B cell (primary cell): ENCODE results near the gene TSPAN10. TPM values are rescaled to one million over a fixed set of nuclear protein-coding genes. Genes with fewer than 3 reads are reported as not detected.

Source experiments
- ATAC-seq: fragments of 200-7000 bp; cut with Tn5 transposase; one replicate; pipeline ENCODE4 v1.10.0; 2021; ENCODE audit warnings: low read depth, mild to moderate bottlenecking, moderate number of reproducible peaks, moderate library complexity
- CTCF ChIA-PET: fragments of 350-600 bp; sonication (Branson Sonifier 250); formaldehyde crosslinking; loops from one replicate; lab custom pipeline; 2021; ENCODE audit warnings: antibody characterized with exemption, inconsistent platforms; lab: Charles Lee
- POLR2A ChIA-PET: fragments of 350-600 bp; sonication (Branson Sonifier 250); formaldehyde crosslinking; loops from one replicate; lab custom pipeline; 2021; ENCODE audit warnings: antibody characterized with exemption; lab: Charles Lee
- DNase-seq: peaks from one replicate; pipeline ENCODE4 v3.0.0; 2013
- H2AFZ ChIP-seq: 2 replicates; pipeline ENCODE4 v1.6.1; 2012; ENCODE audit warnings: mild to moderate bottlenecking, low read depth, low read length; ENCODE audit not compliant: insufficient read depth, poor library complexity, severe bottlenecking
- H3K27ac ChIP-seq, 2 donors: 1 replicate in 1 of 2; 2 replicates in 1 of 2; pipeline ENCODE4 v1.5.1; 2012 to 2013; ENCODE audit warnings: low read length in 2 of 2, mild to moderate bottlenecking in 2 of 2, moderate library complexity in 1 of 2
- H3K27me3 ChIP-seq, 4 experiments: fragments of 200-600 bp in 1 of 4; sonication (generic) in 1 of 4; replicated peaks in 1 of 4; 1 replicate in 2 of 4; 2 replicates in 2 of 4; pipeline versions ENCODE4 v1.6.1 to v1.7.0; 2013 to 2016; ENCODE audit warnings: low read length in 3 of 4, mild to moderate bottlenecking in 2 of 4, mixed read lengths in 1 of 4, moderate library complexity in 1 of 4; ENCODE audit not compliant: insufficient read depth in 4 of 4, control insufficient read depth in 3 of 4; ENCODE audit errors: control extremely low read depth in 1 of 4
- H3K36me3 ChIP-seq, 2 experiments: replicated peaks in 1 of 2; 1 replicate in 1 of 2; 2 replicates in 1 of 2; pipeline versions ENCODE4 v1.6.1 to v1.7.1; 2013; ENCODE audit warnings: low read length in 1 of 2; ENCODE audit not compliant: insufficient read depth in 2 of 2, control insufficient read depth in 1 of 2; ENCODE audit errors: control extremely low read depth in 1 of 2, extremely low read depth in 1 of 2
- H3K4me1 ChIP-seq, 2 donors: fragments of 200-600 bp in 1 of 2; sonication (generic) in 1 of 2; 1 replicate in 1 of 2; 2 replicates in 1 of 2; pipeline versions ENCODE4 v1.5.1 to v1.6.1; 2013 to 2017; ENCODE audit warnings: low read length in 2 of 2; ENCODE audit not compliant: control insufficient read depth in 2 of 2, insufficient read depth in 2 of 2
- H3K4me2 ChIP-seq: replicated peaks from 2 replicates; pipeline ENCODE3; 2012; ENCODE audit warnings: mild to moderate bottlenecking, low read depth, low read length; ENCODE audit not compliant: poor library complexity, severe bottlenecking
- H3K4me3 ChIP-seq, 5 experiments: fragments of 200-600 bp in 1 of 5; sonication (generic) in 1 of 5; 1 replicate in 3 of 5; 2 replicates in 2 of 5; pipeline versions ENCODE4 v1.5.1 to v1.7.0; 2011 to 2016; ENCODE audit warnings: low read length in 4 of 5, mild to moderate bottlenecking in 4 of 5, low read depth in 2 of 5, control low read depth in 1 of 5, moderate library complexity in 1 of 5; ENCODE audit not compliant: insufficient read depth in 1 of 5; ENCODE audit errors: control extremely low read depth in 1 of 5, extremely low read depth in 1 of 5
- H3K79me2 ChIP-seq: fragments of 200-600 bp; sonication (generic); one replicate; pipeline ENCODE4 v1.6.0; 2016; ENCODE audit warnings: low read length; ENCODE audit not compliant: control insufficient read depth, insufficient read depth
- H3K9ac ChIP-seq: fragments of 200-600 bp; sonication (generic); 2 replicates; pipeline ENCODE4 v1.6.1; 2017; ENCODE audit warnings: mild to moderate bottlenecking, low read length, moderate library complexity
- H3K9me3 ChIP-seq, 3 donors: one replicate each; pipeline versions ENCODE4 v1.6.1 to v1.7.1; 2013; ENCODE audit warnings: low read length in 2 of 3; ENCODE audit not compliant: control insufficient read depth in 2 of 3, insufficient read depth in 1 of 3; ENCODE audit errors: control extremely low read depth in 1 of 3
- H4K20me1 ChIP-seq: 2 replicates; pipeline ENCODE4 v1.6.0; 2012; ENCODE audit warnings: mild to moderate bottlenecking, low read length; ENCODE audit not compliant: insufficient read depth, control insufficient read depth, poor library complexity, severe bottlenecking
- H3K27ac Mint-ChIP-seq: one replicate; pipeline ENCODE4 v1.8.0; 2021; ENCODE audit warnings: mixed read lengths
- H3K27me3 Mint-ChIP-seq: one replicate; pipeline ENCODE4 v1.8.0; 2021; ENCODE audit warnings: mixed read lengths
- H3K4me1 Mint-ChIP-seq: one replicate; pipeline ENCODE4 v1.8.0; 2021; ENCODE audit warnings: mixed read lengths
- H3K4me3 Mint-ChIP-seq: one replicate; pipeline ENCODE4 v1.8.0; 2021; ENCODE audit warnings: mixed read lengths
- H3K9me3 Mint-ChIP-seq: one replicate; pipeline ENCODE4 v1.8.0; 2022; ENCODE audit warnings: mixed read lengths; ENCODE audit not compliant: insufficient read depth
- CTCF ChIP-seq: fragments of 200-600 bp; IDR thresholded peaks from one replicate; pipeline ENCODE4 v1.8.0; 2022; ENCODE audit warnings: antibody characterized with exemption, mild to moderate bottlenecking
- EZH2 ChIP-seq: IDR thresholded peaks from 2 replicates; pipeline ENCODE4 v1.6.1; 2012; ENCODE audit warnings: borderline replicate concordance, low read depth, mild to moderate bottlenecking, moderate library complexity, low read length; ENCODE audit not compliant: insufficient read depth, poor library complexity, severe bottlenecking
- WGBS: methylation state at CpG from one replicate; pipeline ENCODE4 v1.1.5; 2013; ENCODE audit warnings: missing lambda C conversion rate; ENCODE audit not compliant: insufficient coverage; 5-methylcytosine and 5-hydroxymethylcytosine counted together
- intact Hi-C: fragments of 100-400 bp; cut with micrococcal nuclease; formaldehyde crosslinking; loops from one replicate; pipeline ENCODE4 v1.10.0; 2022
- polyA plus RNA-seq: library from polyadenylated mRNA; depleted of rRNA; stranded (reverse); fragments of >200 nt; gene quantifications from 2 replicates; pipeline ENCODE4 v1.2.3, GENCODE V29; 2012
- total RNA-seq, 2 donors: library from RNA; stranded (reverse); fragments of 120-200 nt in 1 of 2; gene quantifications; 1 replicate in 1 of 2; 2 replicates in 1 of 2; pipeline versions ENCODE4 v1.2.3 to v1.2.4, GENCODE V29; 2013 to 2022

The TSPAN10 gene
- total and polyA plus RNA-seq, 2 donors (not counting 1 experiment from before 2014, with no cell fraction given) = 0.34 to 1.1 TPM

GRCh38 chr17:81667754-81668153, 30.8 kb downstream of the TSPAN10 start:
- Histone ChIP-seq H3K4me2 (peak overlapping the region; percentile 93), H3K27me3 (no peaks in the 10 kb centered on the region), H3K36me3 (peaks cover 0 to 37% of the 10 kb centered on the region in 2 experiments), H3K9ac (no peak overlapping the region), H2AFZ (no peak overlapping the region), H3K4me1 (peaks cover 19 to 25% of the 10 kb centered on the region in 2 donors), H3K4me3 (no peak overlapping the region), H3K27ac (no peak overlapping the region), H3K9me3 (no peaks in the 10 kb centered on the region), H3K79me2 (peaks cover 54% of the 10 kb centered on the region), H4K20me1 (peaks cover 13% of the 10 kb centered on the region)
- Mint-ChIP-seq H3K9me3 (no peaks in the 10 kb centered on the region), H3K4me1 (peaks cover 23% of the 10 kb centered on the region), H3K4me3 (peak overlapping the region; percentile 91), H3K27ac (peak overlapping the region; percentile 53), H3K27me3 (no peaks in the 10 kb centered on the region)
- intact Hi-C loops = loop anchor here (2.0 kb wide), 1 partner anchor 115 kb away; the partner anchor contains the start of gene FAAP100
- WGBS = 89% methylated on average over 18 of the region's 18 CpGs
- POLR2A ChIA-PET = interaction anchor here (0.7 to 1.7 kb wide), 2 partner anchors 16 to 403 kb away, joined by 5 to 7 read pairs; partner anchors contain the start of genes ARL16 and HGS
- DNase-seq = no peak
- TF ChIP-seq CTCF = no peak
- no peak for TF ChIP-seq EZH2
- CTCF ChIA-PET = no interaction called here
- no peak for ATAC-seq

GRCh38 chr17:81672504-81672903, 35.5 kb downstream of the TSPAN10 start:
- Mint-ChIP-seq H3K9me3 (no peaks in the 10 kb centered on the region), H3K27me3 (no peaks in the 10 kb centered on the region), H3K27ac (no peak overlapping the region), H3K4me3 (no peak overlapping the region), H3K4me1 (peaks cover 15% of the 10 kb centered on the region)
- no peaks in the 10 kb centered on the region for H3K27me3 ChIP-seq
- no peak overlapping the region for H3K4me2 ChIP-seq
- CTCF ChIA-PET = no interaction called here
- no peak for DNase-seq
- no peaks in the 10 kb centered on the region for H3K9me3 ChIP-seq
- no peak overlapping the region for H3K4me3 ChIP-seq
- intact Hi-C loops = no loop called here
- peaks cover 13% of the 10 kb centered on the region for H4K20me1 ChIP-seq
- H3K27ac ChIP-seq = no peak overlapping the region
- H2AFZ ChIP-seq = no peak overlapping the region
- H3K9ac ChIP-seq = no peak overlapping the region
- H3K4me1 ChIP-seq = peaks cover 8 to 9% of the 10 kb centered on the region in 2 donors
- 95% methylated on average over 15 of the region's 18 CpGs for WGBS
- no peak for ATAC-seq
- POLR2A ChIA-PET = no interaction called here
- peaks cover 0 to 53% of the 10 kb centered on the region in 2 experiments for H3K36me3 ChIP-seq
- no peak for TF ChIP-seq EZH2
- TF ChIP-seq CTCF = no peak
- peaks cover 27% of the 10 kb centered on the region for H3K79me2 ChIP-seq
